Measurements from ENCODE around the gene FRAT1.

GRCh38 chr10:97353945-97354344, 34.9 kb downstream of the FRAT1 start:
- TF ChIP-seq JUN (IDR thresholded peaks at IDR 0.05; ENCODE audit: low read depth, low read length) (no peak), CEBPB (IDR thresholded peaks at IDR 0.05; ENCODE audit: low read depth, low read length) (no peak), CTCF (IDR thresholded peaks at IDR 0.05; ENCODE audit: control extremely low read depth in 1 of 3, insufficient read depth in 1 of 3, low read depth in 1 of 3, low read length in 3 of 3) (no peak), ASH2L (IDR thresholded peaks at IDR 0.05; ENCODE audit: low read length) (no peak), MAX (IDR thresholded peaks at IDR 0.05) (no peak), POLR2A (IDR thresholded peaks at IDR 0.05; ENCODE audit: control extremely low read depth in 1 of 2, low read depth in 2 of 2, low read length in 2 of 2) (no peak), CBX5 (IDR thresholded peaks at IDR 0.05; ENCODE audit: low read depth, low read length) (no peak), CBX8 (IDR thresholded peaks at IDR 0.05; ENCODE audit: borderline replicate concordance, low read depth, low read length) (no peak)

All from H1 (cell line).